GM23338 (cell line): Measurements from ENCODE around the gene MIEN1. TPM values are rescaled to one million over a fixed set of nuclear protein-coding genes. Genes with fewer than 3 reads are reported as not detected.
A peak's percentile ranks its signal among the peaks of the same experiment; 100 is the strongest.

Experiments used
- ATAC-seq: fragments of 200-7000 bp; cut with Tn5 transposase; 3 replicates; pipeline ENCODE4 v1.9.1; 2020
- DNase-seq: peaks from one replicate; pipeline ENCODE4 v3.0.0-alpha.2; 2015; ENCODE audit warnings: low spot score
- H2AFZ ChIP-seq: fragments of 200-600 bp; sonication (generic); 2 replicates; pipeline ENCODE4 v1.8.0; 2016; ENCODE audit warnings: antibody characterized with exemption, mild to moderate bottlenecking, moderate library complexity
- H3F3A ChIP-seq: fragments of 200-600 bp; sonication (generic); replicated peaks from 2 replicates; pipeline ENCODE4 v1.8.0; 2017; ENCODE audit warnings: antibody characterized with exemption, mixed run types, low read depth
- H3K27ac ChIP-seq: fragments of 200-600 bp; sonication (generic); 2 replicates; pipeline ENCODE4 v1.6.1; 2016; ENCODE audit warnings: low read depth
- H3K27me3 ChIP-seq: fragments of 200-600 bp; sonication (generic); 2 replicates; pipeline ENCODE4 v1.8.0; 2016; ENCODE audit warnings: mild to moderate bottlenecking, mixed run types, moderate library complexity; ENCODE audit not compliant: insufficient read depth
- H3K36me3 ChIP-seq: fragments of 200-600 bp; sonication (generic); 2 replicates; pipeline ENCODE4 v1.8.0; 2016; ENCODE audit warnings: mild to moderate bottlenecking; ENCODE audit not compliant: insufficient read depth
- H3K4me1 ChIP-seq: fragments of 200-600 bp; sonication (generic); 2 replicates; pipeline ENCODE4 v1.8.0; 2016; ENCODE audit warnings: mild to moderate bottlenecking, moderate library complexity; ENCODE audit not compliant: insufficient read depth
- H3K4me2 ChIP-seq: fragments of 200-600 bp; sonication (generic); 2 replicates; pipeline ENCODE4 v1.7.1; 2017; ENCODE audit warnings: mixed run types
- H3K4me3 ChIP-seq: fragments of 200-600 bp; sonication (generic); 2 replicates; pipeline ENCODE4 v1.6.1; 2016; ENCODE audit warnings: mixed run types
- H3K79me2 ChIP-seq: fragments of 200-600 bp; sonication (generic); replicated peaks from 2 replicates; pipeline ENCODE4 v1.8.0; 2017; ENCODE audit warnings: mild to moderate bottlenecking; ENCODE audit not compliant: insufficient read depth
- H3K9me2 ChIP-seq: fragments of 200-600 bp; sonication (generic); 2 replicates; pipeline ENCODE4 v1.8.0; 2017; ENCODE audit not compliant: insufficient read depth
- H4K20me1 ChIP-seq: fragments of 200-600 bp; sonication (generic); replicated peaks from 2 replicates; pipeline ENCODE4 v1.8.0; 2017; ENCODE audit warnings: mild to moderate bottlenecking; ENCODE audit not compliant: insufficient read depth
- H3K27ac Mint-ChIP-seq: 2 replicates; pipeline ENCODE4 v1.8.0; 2020; ENCODE audit warnings: inconsistent platforms, mild to moderate bottlenecking, moderate library complexity, mixed read lengths
- H3K27me3 Mint-ChIP-seq: 3 replicates; pipeline ENCODE4 v1.8.0; 2022; ENCODE audit warnings: low read depth, mild to moderate bottlenecking, moderate library complexity, mixed read lengths, inconsistent platforms; ENCODE audit not compliant: insufficient read depth, poor library complexity
- H3K36me3 Mint-ChIP-seq: 3 replicates; pipeline ENCODE4 v1.8.0; 2021; ENCODE audit warnings: low read depth, mild to moderate bottlenecking, inconsistent platforms, moderate library complexity, mixed read lengths
- H3K4me1 Mint-ChIP-seq: 3 replicates; pipeline ENCODE4 v1.8.0; 2020; ENCODE audit warnings: mild to moderate bottlenecking, inconsistent platforms, mixed read lengths
- H3K4me3 Mint-ChIP-seq: 3 replicates; pipeline ENCODE4 v1.8.0; 2021; ENCODE audit warnings: moderate library complexity, mild to moderate bottlenecking, inconsistent platforms, mixed read lengths
- H3K9me3 Mint-ChIP-seq: 3 replicates; pipeline ENCODE4 v1.8.0; 2020; ENCODE audit warnings: moderate library complexity, mild to moderate bottlenecking, inconsistent platforms, mixed read lengths
- CREB1 ChIP-seq: fragments of 250-450 bp; sonication (Bioruptor Pico); IDR thresholded peaks from 2 replicates; pipeline ENCODE4 v1.5.0; 2020; ENCODE audit warnings: low read depth, mild to moderate bottlenecking, moderate library complexity
- EZH2 ChIP-seq: fragments of 200-600 bp; sonication (generic); IDR thresholded peaks from one replicate; pipeline ENCODE4 v1.8.0; 2017; ENCODE audit warnings: antibody characterized with exemption, mild to moderate bottlenecking, low read depth; ENCODE audit not compliant: unreplicated experiment
- EZH2phosphoT487 ChIP-seq: fragments of 200-600 bp; sonication (generic); IDR thresholded peaks from one replicate; pipeline ENCODE4 v1.8.1; 2018; ENCODE audit warnings: antibody characterized with exemption; ENCODE audit not compliant: unreplicated experiment
- JUNB ChIP-seq: IDR thresholded peaks from one replicate; pipeline ENCODE4 v1.6.1; 2016; ENCODE audit warnings: antibody characterized with exemption; ENCODE audit not compliant: unreplicated experiment
- NANOG ChIP-seq: IDR thresholded peaks from 2 replicates; pipeline ENCODE4 v1.6.1; 2016; ENCODE audit warnings: antibody characterized with exemption, borderline replicate concordance
- POLR2AphosphoS5 ChIP-seq: IDR thresholded peaks from 2 replicates; pipeline ENCODE4 v1.6.1; 2016; ENCODE audit warnings: antibody characterized with exemption, low read depth
- STAT1 ChIP-seq: IDR thresholded peaks from one replicate; pipeline ENCODE4 v1.6.1; 2016; ENCODE audit warnings: antibody characterized with exemption; ENCODE audit not compliant: unreplicated experiment
- ZNF114 ChIP-seq: fragments of 250-450 bp; sonication (Bioruptor Pico); IDR thresholded peaks from 2 replicates; pipeline ENCODE4 v1.5.0; 2020; ENCODE audit warnings: mild to moderate bottlenecking, moderate library complexity
- ZNF331 ChIP-seq: fragments of 250-450 bp; sonication (Bioruptor Pico); IDR thresholded peaks from 2 replicates; pipeline ENCODE4 v1.5.0; 2020; ENCODE audit warnings: low read depth, mild to moderate bottlenecking, moderate library complexity
- polyA plus RNA-seq: library from polyadenylated mRNA; unstranded; fragments of >200 nt; fragmentation: Nextera tagmentation; extraction: Ambion mirVana; gene quantifications from 2 replicates; pipeline ENCODE4 v1.2.1, GENCODE V29; 2016
- total RNA-seq: library from RNA; depleted of rRNA; stranded (reverse); fragments of >200 nt; shearing (Covaris generic); gene quantifications from 2 replicates; pipeline ENCODE4 v1.2.3, GENCODE V29; 2014
- TF ChIP-seq, protein P1 (sequence below): fragments of 250-450 bp; sonication (Bioruptor Pico); IDR thresholded peaks from 2 replicates; pipeline ENCODE4 v1.5.0; 2020; ENCODE audit warnings: mild to moderate bottlenecking, moderate library complexity
- TF ChIP-seq, protein P2 (sequence below): IDR thresholded peaks from one replicate; pipeline ENCODE4 v1.6.1; 2018; ENCODE audit warnings: antibody characterized with exemption; ENCODE audit not compliant: unreplicated experiment
- TF ChIP-seq, protein P3 (sequence below): IDR thresholded peaks from 2 replicates; pipeline ENCODE4 v1.6.1; 2016; ENCODE audit warnings: antibody characterized with exemption
- TF ChIP-seq, protein P4 (sequence below), 2 experiments: fragments of 200-600 bp in 1 of 2; sonication (generic) in 1 of 2; conservative IDR thresholded peaks; 2 replicates each; pipeline versions ENCODE4 v1.5.1 to v1.6.1; 2016 to 2017; ENCODE audit warnings: antibody characterized with exemption in 2 of 2, low read depth in 2 of 2, mild to moderate bottlenecking in 2 of 2, moderate library complexity in 1 of 2

The MIEN1 gene
- total and polyA plus RNA-seq, 2 experiments from 2014 or later = 37.1 to 91.8 TPM

DNA sequence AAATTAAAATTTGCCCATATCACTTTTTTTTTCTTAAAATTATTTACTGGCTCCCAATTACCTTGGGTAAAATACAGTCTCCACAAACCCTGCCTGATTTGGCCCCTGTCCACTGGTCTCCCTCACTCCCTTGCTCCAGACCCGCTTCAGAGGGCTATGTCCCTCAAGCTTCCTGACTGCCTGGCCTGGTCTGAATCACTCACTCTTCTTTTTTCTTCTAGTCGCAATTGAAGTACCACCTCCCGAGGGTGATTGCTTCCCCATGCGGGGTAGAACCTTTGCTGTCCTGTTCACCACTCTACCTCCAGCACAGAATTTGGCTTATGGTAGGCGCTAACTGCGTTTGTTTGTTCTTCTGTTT, 41.9 kb downstream of the MIEN1 start:
- ATAC-seq (peak; percentile 9), DNase-seq (no peak)
- H3K4me1 Mint-ChIP-seq = peaks cover 36% of the 10 kb centered on the region
- Histone ChIP-seq H3K4me2 (peak overlapping the region; percentile 87), H4K20me1 (no peaks in the 10 kb centered on the region), H3K79me2 (no peaks in the 10 kb centered on the region), H3K36me3 (no peaks in the 10 kb centered on the region), H3F3A (peaks cover 30% of the 10 kb centered on the region), H3K27ac (peak overlapping the region; percentile 99), H3K27me3 (no peaks in the 10 kb centered on the region), H3K4me1 (peaks cover 23% of the 10 kb centered on the region), H3K4me3 (peak overlapping the region; percentile 74), H2AFZ (no peak overlapping the region), H3K9me2 (no peaks in the 10 kb centered on the region; the same call in 1 of the 2 replicates)
- H3K4me3 Mint-ChIP-seq = peak overlapping the region; percentile 87
- no peaks in the 10 kb centered on the region; the same call in 2 of the 3 replicates for H3K9me3 Mint-ChIP-seq
- H3K36me3 Mint-ChIP-seq = peaks cover 18% of the 10 kb centered on the region
- H3K27me3 Mint-ChIP-seq = peaks cover 15% of the 10 kb centered on the region
- TF ChIP-seq POLR2AphosphoS5 (no peak), STAT1 (no peak), EZH2phosphoT487 (no peak), CREB1 (no peak), EZH2 (no peak), JUNB (no peak), ZNF331 (no peak), ZNF114 (CRISPR knock-in tag) (no peak), NANOG (no peak)
- TF ChIP-seq, protein P1, sequence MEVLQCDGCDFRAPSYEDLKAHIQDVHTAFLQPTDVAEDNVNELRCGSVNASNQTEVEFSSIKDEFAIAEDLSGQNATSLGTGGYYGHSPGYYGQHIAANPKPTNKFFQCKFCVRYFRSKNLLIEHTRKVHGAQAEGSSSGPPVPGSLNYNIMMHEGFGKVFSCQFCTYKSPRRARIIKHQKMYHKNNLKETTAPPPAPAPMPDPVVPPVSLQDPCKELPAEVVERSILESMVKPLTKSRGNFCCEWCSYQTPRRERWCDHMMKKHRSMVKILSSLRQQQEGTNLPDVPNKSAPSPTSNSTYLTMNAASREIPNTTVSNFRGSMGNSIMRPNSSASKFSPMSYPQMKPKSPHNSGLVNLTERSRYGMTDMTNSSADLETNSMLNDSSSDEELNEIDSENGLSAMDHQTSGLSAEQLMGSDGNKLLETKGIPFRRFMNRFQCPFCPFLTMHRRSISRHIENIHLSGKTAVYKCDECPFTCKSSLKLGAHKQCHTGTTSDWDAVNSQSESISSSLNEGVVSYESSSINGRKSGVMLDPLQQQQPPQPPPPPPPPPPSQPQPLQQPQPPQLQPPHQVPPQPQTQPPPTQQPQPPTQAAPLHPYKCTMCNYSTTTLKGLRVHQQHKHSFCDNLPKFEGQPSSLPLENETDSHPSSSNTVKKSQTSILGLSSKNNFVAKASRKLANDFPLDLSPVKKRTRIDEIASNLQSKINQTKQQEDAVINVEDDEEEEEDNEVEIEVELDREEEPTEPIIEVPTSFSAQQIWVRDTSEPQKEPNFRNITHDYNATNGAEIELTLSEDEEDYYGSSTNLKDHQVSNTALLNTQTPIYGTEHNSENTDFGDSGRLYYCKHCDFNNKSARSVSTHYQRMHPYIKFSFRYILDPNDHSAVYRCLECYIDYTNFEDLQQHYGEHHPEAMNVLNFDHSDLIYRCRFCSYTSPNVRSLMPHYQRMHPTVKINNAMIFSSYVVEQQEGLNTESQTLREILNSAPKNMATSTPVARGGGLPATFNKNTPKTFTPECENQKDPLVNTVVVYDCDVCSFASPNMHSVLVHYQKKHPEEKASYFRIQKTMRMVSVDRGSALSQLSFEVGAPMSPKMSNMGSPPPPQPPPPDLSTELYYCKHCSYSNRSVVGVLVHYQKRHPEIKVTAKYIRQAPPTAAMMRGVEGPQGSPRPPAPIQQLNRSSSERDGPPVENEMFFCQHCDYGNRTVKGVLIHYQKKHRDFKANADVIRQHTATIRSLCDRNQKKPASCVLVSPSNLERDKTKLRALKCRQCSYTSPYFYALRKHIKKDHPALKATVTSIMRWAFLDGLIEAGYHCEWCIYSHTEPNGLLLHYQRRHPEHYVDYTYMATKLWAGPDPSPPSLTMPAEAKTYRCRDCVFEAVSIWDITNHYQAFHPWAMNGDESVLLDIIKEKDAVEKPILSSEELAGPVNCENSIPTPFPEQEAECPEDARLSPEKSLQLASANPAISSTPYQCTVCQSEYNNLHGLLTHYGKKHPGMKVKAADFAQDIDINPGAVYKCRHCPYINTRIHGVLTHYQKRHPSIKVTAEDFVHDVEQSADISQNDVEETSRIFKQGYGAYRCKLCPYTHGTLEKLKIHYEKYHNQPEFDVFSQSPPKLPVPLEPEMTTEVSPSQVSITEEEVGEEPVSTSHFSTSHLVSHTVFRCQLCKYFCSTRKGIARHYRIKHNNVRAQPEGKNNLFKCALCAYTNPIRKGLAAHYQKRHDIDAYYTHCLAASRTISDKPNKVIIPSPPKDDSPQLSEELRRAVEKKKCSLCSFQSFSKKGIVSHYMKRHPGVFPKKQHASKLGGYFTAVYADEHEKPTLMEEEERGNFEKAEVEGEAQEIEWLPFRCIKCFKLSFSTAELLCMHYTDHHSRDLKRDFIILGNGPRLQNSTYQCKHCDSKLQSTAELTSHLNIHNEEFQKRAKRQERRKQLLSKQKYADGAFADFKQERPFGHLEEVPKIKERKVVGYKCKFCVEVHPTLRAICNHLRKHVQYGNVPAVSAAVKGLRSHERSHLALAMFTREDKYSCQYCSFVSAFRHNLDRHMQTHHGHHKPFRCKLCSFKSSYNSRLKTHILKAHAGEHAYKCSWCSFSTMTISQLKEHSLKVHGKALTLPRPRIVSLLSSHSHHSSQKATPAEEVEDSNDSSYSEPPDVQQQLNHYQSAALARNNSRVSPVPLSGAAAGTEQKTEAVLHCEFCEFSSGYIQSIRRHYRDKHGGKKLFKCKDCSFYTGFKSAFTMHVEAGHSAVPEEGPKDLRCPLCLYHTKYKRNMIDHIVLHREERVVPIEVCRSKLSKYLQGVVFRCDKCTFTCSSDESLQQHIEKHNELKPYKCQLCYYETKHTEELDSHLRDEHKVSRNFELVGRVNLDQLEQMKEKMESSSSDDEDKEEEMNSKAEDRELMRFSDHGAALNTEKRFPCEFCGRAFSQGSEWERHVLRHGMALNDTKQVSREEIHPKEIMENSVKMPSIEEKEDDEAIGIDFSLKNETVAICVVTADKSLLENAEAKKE (CRISPR knock-in tag) = no peak
- TF ChIP-seq, protein P2, sequence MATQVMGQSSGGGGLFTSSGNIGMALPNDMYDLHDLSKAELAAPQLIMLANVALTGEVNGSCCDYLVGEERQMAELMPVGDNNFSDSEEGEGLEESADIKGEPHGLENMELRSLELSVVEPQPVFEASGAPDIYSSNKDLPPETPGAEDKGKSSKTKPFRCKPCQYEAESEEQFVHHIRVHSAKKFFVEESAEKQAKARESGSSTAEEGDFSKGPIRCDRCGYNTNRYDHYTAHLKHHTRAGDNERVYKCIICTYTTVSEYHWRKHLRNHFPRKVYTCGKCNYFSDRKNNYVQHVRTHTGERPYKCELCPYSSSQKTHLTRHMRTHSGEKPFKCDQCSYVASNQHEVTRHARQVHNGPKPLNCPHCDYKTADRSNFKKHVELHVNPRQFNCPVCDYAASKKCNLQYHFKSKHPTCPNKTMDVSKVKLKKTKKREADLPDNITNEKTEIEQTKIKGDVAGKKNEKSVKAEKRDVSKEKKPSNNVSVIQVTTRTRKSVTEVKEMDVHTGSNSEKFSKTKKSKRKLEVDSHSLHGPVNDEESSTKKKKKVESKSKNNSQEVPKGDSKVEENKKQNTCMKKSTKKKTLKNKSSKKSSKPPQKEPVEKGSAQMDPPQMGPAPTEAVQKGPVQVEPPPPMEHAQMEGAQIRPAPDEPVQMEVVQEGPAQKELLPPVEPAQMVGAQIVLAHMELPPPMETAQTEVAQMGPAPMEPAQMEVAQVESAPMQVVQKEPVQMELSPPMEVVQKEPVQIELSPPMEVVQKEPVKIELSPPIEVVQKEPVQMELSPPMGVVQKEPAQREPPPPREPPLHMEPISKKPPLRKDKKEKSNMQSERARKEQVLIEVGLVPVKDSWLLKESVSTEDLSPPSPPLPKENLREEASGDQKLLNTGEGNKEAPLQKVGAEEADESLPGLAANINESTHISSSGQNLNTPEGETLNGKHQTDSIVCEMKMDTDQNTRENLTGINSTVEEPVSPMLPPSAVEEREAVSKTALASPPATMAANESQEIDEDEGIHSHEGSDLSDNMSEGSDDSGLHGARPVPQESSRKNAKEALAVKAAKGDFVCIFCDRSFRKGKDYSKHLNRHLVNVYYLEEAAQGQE = no peak
- TF ChIP-seq, protein P3, sequence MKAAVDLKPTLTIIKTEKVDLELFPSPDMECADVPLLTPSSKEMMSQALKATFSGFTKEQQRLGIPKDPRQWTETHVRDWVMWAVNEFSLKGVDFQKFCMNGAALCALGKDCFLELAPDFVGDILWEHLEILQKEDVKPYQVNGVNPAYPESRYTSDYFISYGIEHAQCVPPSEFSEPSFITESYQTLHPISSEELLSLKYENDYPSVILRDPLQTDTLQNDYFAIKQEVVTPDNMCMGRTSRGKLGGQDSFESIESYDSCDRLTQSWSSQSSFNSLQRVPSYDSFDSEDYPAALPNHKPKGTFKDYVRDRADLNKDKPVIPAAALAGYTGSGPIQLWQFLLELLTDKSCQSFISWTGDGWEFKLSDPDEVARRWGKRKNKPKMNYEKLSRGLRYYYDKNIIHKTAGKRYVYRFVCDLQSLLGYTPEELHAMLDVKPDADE = no peak
- TF ChIP-seq, protein P4, sequence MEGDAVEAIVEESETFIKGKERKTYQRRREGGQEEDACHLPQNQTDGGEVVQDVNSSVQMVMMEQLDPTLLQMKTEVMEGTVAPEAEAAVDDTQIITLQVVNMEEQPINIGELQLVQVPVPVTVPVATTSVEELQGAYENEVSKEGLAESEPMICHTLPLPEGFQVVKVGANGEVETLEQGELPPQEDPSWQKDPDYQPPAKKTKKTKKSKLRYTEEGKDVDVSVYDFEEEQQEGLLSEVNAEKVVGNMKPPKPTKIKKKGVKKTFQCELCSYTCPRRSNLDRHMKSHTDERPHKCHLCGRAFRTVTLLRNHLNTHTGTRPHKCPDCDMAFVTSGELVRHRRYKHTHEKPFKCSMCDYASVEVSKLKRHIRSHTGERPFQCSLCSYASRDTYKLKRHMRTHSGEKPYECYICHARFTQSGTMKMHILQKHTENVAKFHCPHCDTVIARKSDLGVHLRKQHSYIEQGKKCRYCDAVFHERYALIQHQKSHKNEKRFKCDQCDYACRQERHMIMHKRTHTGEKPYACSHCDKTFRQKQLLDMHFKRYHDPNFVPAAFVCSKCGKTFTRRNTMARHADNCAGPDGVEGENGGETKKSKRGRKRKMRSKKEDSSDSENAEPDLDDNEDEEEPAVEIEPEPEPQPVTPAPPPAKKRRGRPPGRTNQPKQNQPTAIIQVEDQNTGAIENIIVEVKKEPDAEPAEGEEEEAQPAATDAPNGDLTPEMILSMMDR (conservative IDR thresholded peaks at IDR 0.05; ENCODE audit: low read depth in 2 of 2) = no peak
- peak overlapping the region; percentile 95 for H3K27ac Mint-ChIP-seq
